DLD1 (cell line): ENCODE measurements around the gene EXOSC5.

ENCODE experiments used
- in situ Hi-C: cut with HindIII; loops from 2 replicates; pipeline ENCODE4 v1.10.0; 2017; ENCODE audit warnings: low sequenced_read_pairs

EXOSC5 gene

GRCh38 chr19:41426952-41427646 lies 29.9 kb upstream of the EXOSC5 start, which contains the start of gene B3GNT8:
TSS of gene B3GNT8 (minus strand) at chr19:41427374. CDS start at chr19:41426778, 596 bp downstream.
- in situ Hi-C loops = loop anchor here (10.0 kb wide), 1 partner anchor 148 kb away; the partner anchor contains the start of gene CEACAM21

- in situ Hi-C loops = loop anchor here (10.0 kb wide), 1 partner anchor 149 kb away; the partner anchor contains the start of gene CEACAM21
These were observed 29.1 kb upstream of the EXOSC5 start for GRCh38 chr19:41426116-41426841.

- in situ Hi-C loops = loop anchor here (10.0 kb wide), 1 partner anchor 149 kb away; the partner anchor contains the start of gene CEACAM21
These were observed 28.3 kb upstream of the EXOSC5 start for GRCh38 chr19:41425174-41426115.

GRCh38 chr19:41424335-41425173 lies 27.4 kb upstream of the EXOSC5 start:
- in situ Hi-C loops = loop anchor here (10.0 kb wide), 1 partner anchor 150 kb away; the partner anchor contains the start of gene CEACAM21

- in situ Hi-C loops = loop anchor here (10.0 kb wide), 1 partner anchor 152 kb away; the partner anchor contains the start of gene CEACAM21
These were observed 25.8 kb upstream of the EXOSC5 start for GRCh38 chr19:41422955-41423354.

- in situ Hi-C loops = loop anchor here (10.0 kb wide), 1 partner anchor 152 kb away; the partner anchor contains the start of gene CEACAM21
These were observed 25.3 kb upstream of the EXOSC5 start for GRCh38 chr19:41422456-41422855.

- in situ Hi-C loops = loop anchor here (10.0 kb wide), 1 partner anchor 153 kb away; the partner anchor contains the start of gene CEACAM21
These were observed 24.8 kb upstream of the EXOSC5 start for GRCh38 chr19:41421973-41422372.

- in situ Hi-C loops = loop anchor here (10.0 kb wide), 1 partner anchor 153 kb away; the partner anchor contains the start of gene CEACAM21
These were observed 24.2 kb upstream of the EXOSC5 start for GRCh38 chr19:41421314-41421713.

- in situ Hi-C loops = loop anchor here (10.0 kb wide), 1 partner anchor 155 kb away; the partner anchor contains the start of gene CEACAM21
These were observed 23.1 kb upstream of the EXOSC5 start for GRCh38 chr19:41420101-41420880.

- in situ Hi-C loops = no loop called here
These were observed 19.1 kb upstream of the EXOSC5 start for GRCh38 chr19:41416194-41416674.

- in situ Hi-C loops = no loop called here
These were observed 18.0 kb upstream of the EXOSC5 start for GRCh38 chr19:41415154-41415571.

- in situ Hi-C loops = no loop called here
These were observed 17.3 kb upstream of the EXOSC5 start for GRCh38 chr19:41414461-41414860.

- in situ Hi-C loops = no loop called here
These were observed 16.8 kb upstream of the EXOSC5 start for GRCh38 chr19:41413947-41414346.

- in situ Hi-C loops = no loop called here
These were observed 15.8 kb upstream of the EXOSC5 start for GRCh38 chr19:41412953-41413352.

GRCh38 chr19:41411968-41412265 lies 14.8 kb upstream of the EXOSC5 start:
- in situ Hi-C loops = no loop called here

GRCh38 chr19:41411100-41411967 lies 14.2 kb upstream of the EXOSC5 start:
- in situ Hi-C loops = no loop called here

GRCh38 chr19:41410336-41411054 lies 13.3 kb upstream of the EXOSC5 start:
- in situ Hi-C loops = no loop called here
